KMS-11 (cell line): Measurements from ENCODE around the gene VDR.

Source experiments
- H2AFZ ChIP-seq: fragments of 200-600 bp; sonication (generic); 2 replicates; pipeline ENCODE4 v1.6.1; 2016; ENCODE audit warnings: antibody characterized with exemption, mixed run types, low read depth
- H3K27ac ChIP-seq: fragments of 200-600 bp; sonication (generic); 2 replicates; pipeline ENCODE4 v1.6.1; 2016; ENCODE audit warnings: mild to moderate bottlenecking, mixed run types
- H3K27me3 ChIP-seq: fragments of 200-600 bp; sonication (generic); 2 replicates; pipeline ENCODE4 v1.6.1; 2017; ENCODE audit warnings: mild to moderate bottlenecking, low read depth, mixed run types, moderate library complexity; ENCODE audit not compliant: insufficient read depth
- H3K36me3 ChIP-seq: fragments of 200-600 bp; sonication (generic); 2 replicates; pipeline ENCODE4 v1.6.1; 2017; ENCODE audit warnings: mild to moderate bottlenecking, mixed run types; ENCODE audit not compliant: insufficient read depth
- H3K4me1 ChIP-seq: fragments of 200-600 bp; sonication (generic); 2 replicates; pipeline ENCODE4 v1.6.1; 2016; ENCODE audit warnings: mild to moderate bottlenecking, low read depth, mixed run types; ENCODE audit not compliant: poor library complexity, severe bottlenecking
- H3K4me2 ChIP-seq: fragments of 200-600 bp; sonication (generic); 2 replicates; pipeline ENCODE4 v1.7.0; 2016; ENCODE audit warnings: mild to moderate bottlenecking, mixed run types
- H3K4me3 ChIP-seq: fragments of 200-600 bp; sonication (generic); IDR thresholded peaks from 2 replicates; pipeline ENCODE4 v1.6.1; 2017; ENCODE audit warnings: low read depth, low read length, mixed read lengths; ENCODE audit not compliant: insufficient read depth
- H3K79me2 ChIP-seq: fragments of 200-600 bp; sonication (generic); 2 replicates; pipeline ENCODE4 v1.6.1; 2016; ENCODE audit warnings: low read depth, mixed run types; ENCODE audit not compliant: insufficient read depth
- H3K9ac ChIP-seq: fragments of 200-600 bp; sonication (generic); 2 replicates; pipeline ENCODE4 v1.6.1; 2016; ENCODE audit warnings: mild to moderate bottlenecking, mixed run types
- H4K20me1 ChIP-seq: fragments of 200-600 bp; sonication (generic); 2 replicates; pipeline ENCODE4 v1.6.1; 2016; ENCODE audit warnings: mild to moderate bottlenecking, mixed run types; ENCODE audit not compliant: insufficient read depth
- TF ChIP-seq, protein P1 (sequence below): fragments of 200-600 bp; sonication (generic); conservative IDR thresholded peaks from 2 replicates; pipeline ENCODE4 v1.6.1; 2017; ENCODE audit warnings: low read depth, mild to moderate bottlenecking, antibody characterized with exemption, low read length, moderate library complexity, mixed read lengths

The VDR gene

GRCh38 chr12:47850153-47851084, 54.4 kb downstream of the VDR start:
- Histone ChIP-seq H3K4me2 (no peak overlapping the region; the same call in 1 of the 2 replicates), H3K36me3 (no peaks in the 10 kb centered on the region), H4K20me1 (no peaks in the 10 kb centered on the region), H3K79me2 (no peaks in the 10 kb centered on the region), H3K4me3 (no peak overlapping the region), H3K4me1 (peaks cover 15% of the 10 kb centered on the region), H2AFZ (no peak overlapping the region), H3K27ac (no peak overlapping the region), H3K27me3 (no peaks in the 10 kb centered on the region), H3K9ac (no peak overlapping the region)
- TF ChIP-seq, protein P1, sequence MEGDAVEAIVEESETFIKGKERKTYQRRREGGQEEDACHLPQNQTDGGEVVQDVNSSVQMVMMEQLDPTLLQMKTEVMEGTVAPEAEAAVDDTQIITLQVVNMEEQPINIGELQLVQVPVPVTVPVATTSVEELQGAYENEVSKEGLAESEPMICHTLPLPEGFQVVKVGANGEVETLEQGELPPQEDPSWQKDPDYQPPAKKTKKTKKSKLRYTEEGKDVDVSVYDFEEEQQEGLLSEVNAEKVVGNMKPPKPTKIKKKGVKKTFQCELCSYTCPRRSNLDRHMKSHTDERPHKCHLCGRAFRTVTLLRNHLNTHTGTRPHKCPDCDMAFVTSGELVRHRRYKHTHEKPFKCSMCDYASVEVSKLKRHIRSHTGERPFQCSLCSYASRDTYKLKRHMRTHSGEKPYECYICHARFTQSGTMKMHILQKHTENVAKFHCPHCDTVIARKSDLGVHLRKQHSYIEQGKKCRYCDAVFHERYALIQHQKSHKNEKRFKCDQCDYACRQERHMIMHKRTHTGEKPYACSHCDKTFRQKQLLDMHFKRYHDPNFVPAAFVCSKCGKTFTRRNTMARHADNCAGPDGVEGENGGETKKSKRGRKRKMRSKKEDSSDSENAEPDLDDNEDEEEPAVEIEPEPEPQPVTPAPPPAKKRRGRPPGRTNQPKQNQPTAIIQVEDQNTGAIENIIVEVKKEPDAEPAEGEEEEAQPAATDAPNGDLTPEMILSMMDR = no peak

- H3K79me2 ChIP-seq = no peaks in the 10 kb centered on the region
- no peak overlapping the region for H3K9ac ChIP-seq
- peaks cover 15% of the 10 kb centered on the region for H3K4me1 ChIP-seq
- no peak overlapping the region for H3K4me2 ChIP-seq
- H2AFZ ChIP-seq = no peak overlapping the region
- no peaks in the 10 kb centered on the region for H4K20me1 ChIP-seq
- no peaks in the 10 kb centered on the region for H3K36me3 ChIP-seq
- no peak overlapping the region for H3K4me3 ChIP-seq
- H3K27ac ChIP-seq = no peak overlapping the region
- no peaks in the 10 kb centered on the region for H3K27me3 ChIP-seq
- TF ChIP-seq, protein P1 = no peak
Measured at GRCh38 chr12:47849261-47849660, 55.5 kb downstream of the VDR start.

DNA sequence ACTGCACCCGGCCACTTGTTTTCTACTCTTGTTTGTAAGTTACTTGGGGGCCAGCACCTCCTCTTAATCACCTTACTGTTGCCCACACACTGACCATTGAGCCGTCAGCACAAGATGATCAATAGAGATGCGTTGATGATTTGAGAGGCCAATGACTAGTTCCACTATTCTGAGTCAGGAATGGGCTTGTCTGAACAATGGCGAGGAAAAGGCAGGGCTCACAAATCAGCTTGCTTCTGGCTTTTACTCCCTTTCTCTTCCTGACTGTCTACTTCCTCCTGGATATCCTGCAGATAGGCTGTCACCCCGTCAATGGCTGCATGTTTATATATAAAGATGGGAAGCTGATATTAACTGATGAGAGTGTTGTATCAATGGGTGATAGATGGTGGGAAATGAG, 55.9 kb downstream of the VDR start:
- no peak overlapping the region for H3K4me2 ChIP-seq

DNA sequence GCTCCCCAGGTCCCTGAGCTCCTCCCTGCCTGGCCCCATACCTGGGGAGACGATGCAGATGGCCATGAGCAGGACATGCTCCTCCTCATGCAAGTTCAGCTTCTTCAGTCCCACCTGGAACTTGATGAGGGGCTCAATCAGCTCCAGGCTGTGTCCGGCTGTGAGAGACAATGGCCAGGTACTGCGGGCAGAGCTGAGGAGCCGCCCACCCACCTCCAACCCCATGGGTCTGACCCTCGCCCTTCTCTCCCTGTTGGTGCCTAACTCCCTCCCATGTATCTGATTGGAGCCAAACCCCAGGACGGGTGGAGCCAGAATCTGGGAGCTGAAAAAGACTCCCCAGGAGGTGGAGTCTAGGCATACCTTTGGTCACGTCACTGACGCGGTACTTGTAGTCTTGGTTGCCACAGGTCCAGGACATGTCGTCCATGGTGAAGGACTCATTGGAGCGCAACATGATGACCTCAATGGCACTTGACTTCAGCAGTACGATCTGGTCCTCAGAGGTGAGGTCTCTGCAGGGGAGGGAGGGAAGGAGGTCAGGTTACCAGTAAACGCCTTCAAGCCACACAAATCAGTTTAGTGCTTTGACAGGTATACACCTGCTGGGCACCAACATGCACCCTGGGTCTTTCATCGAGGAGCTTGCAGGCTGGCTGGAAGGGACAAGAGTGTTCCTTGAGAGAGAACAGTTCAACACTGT, 58.3 kb downstream of the VDR start:
- no peaks in the 10 kb centered on the region for H4K20me1 ChIP-seq
- no peaks in the 10 kb centered on the region for H3K27me3 ChIP-seq
- H3K79me2 ChIP-seq = no peaks in the 10 kb centered on the region
- no peak overlapping the region for H2AFZ ChIP-seq
- H3K27ac ChIP-seq = no peak overlapping the region
- no peak overlapping the region for H3K4me2 ChIP-seq
- no peak overlapping the region for H3K4me3 ChIP-seq
- no peak overlapping the region for H3K9ac ChIP-seq
- TF ChIP-seq, protein P1 = no peak
- H3K4me1 ChIP-seq = peaks cover 15% of the 10 kb centered on the region
- no peaks in the 10 kb centered on the region for H3K36me3 ChIP-seq

More for the DNA sequence above, 55.9 kb downstream of the VDR start:
- no peaks in the 10 kb centered on the region for H3K27me3 ChIP-seq
- no peaks in the 10 kb centered on the region for H3K79me2 ChIP-seq
- peaks cover 15% of the 10 kb centered on the region for H3K4me1 ChIP-seq
- no peak overlapping the region for H2AFZ ChIP-seq
- H3K9ac ChIP-seq = no peak overlapping the region
- H3K4me3 ChIP-seq = no peak overlapping the region
- TF ChIP-seq, protein P1 = no peak
- H3K27ac ChIP-seq = no peak overlapping the region
- no peaks in the 10 kb centered on the region for H3K36me3 ChIP-seq
- no peaks in the 10 kb centered on the region for H4K20me1 ChIP-seq
